Uterus (tissue), 4 donors: ENCODE measurements around the gene HPDL. TPM values are rescaled to one million over a fixed set of nuclear protein-coding genes. Genes with fewer than 3 reads are reported as not detected.

ENCODE experiments used
- DNase-seq, 2 donors: peaks; one replicate each; pipeline ENCODE4 v3.0.0-alpha.2; 2019 to 2020
- H3K27ac ChIP-seq, 2 donors: fragments of 200-600 bp; sonication (generic); 1 replicate in 1 of 2; 2 replicates in 1 of 2; pipeline ENCODE4 v1.5.1; 2016 to 2018
- H3K27me3 ChIP-seq, 2 donors: fragments of 200-600 bp; sonication (generic); one replicate each; pipeline ENCODE4 v1.5.1; 2018 to 2019; ENCODE audit warnings: control low read depth in 1 of 2
- H3K36me3 ChIP-seq, 2 donors: fragments of 200-600 bp; sonication (generic); one replicate each; pipeline ENCODE4 v1.5.1; 2019; ENCODE audit warnings: control low read depth in 1 of 2
- H3K4me1 ChIP-seq, 2 donors: fragments of 200-600 bp; sonication (generic); one replicate each; pipeline ENCODE4 v1.5.1; 2018 to 2019; ENCODE audit warnings: control low read depth in 1 of 2
- H3K4me3 ChIP-seq, 2 donors: fragments of 200-600 bp; sonication (generic); 1 replicate in 1 of 2; 2 replicates in 1 of 2; pipeline ENCODE4 v1.5.1; 2018 to 2019; ENCODE audit warnings: mild to moderate bottlenecking in 1 of 2
- H3K9me3 ChIP-seq, 2 donors: fragments of 200-600 bp; sonication (generic); one replicate each; pipeline ENCODE4 v1.5.1; 2019; ENCODE audit warnings: control low read depth in 1 of 2
- CTCF ChIP-seq, 4 experiments: fragments of 200-600 bp in 2 of 4; fragments of 450-650 bp in 2 of 4; sonication (generic) in 2 of 4; IDR thresholded peaks; one replicate each; pipeline ENCODE4 v1.5.1; 2016 to 2019; ENCODE audit warnings: antibody characterized with exemption in 4 of 4, mild to moderate bottlenecking in 2 of 4, moderate library complexity in 1 of 4
- POLR2A ChIP-seq, 2 donors: fragments of 450-650 bp; IDR thresholded peaks; one replicate each; pipeline ENCODE4 v1.6.1; 2016; ENCODE audit warnings: antibody characterized with exemption in 2 of 2, mild to moderate bottlenecking in 1 of 2, moderate library complexity in 1 of 2
- intact Hi-C: fragments of 100-400 bp; cut with DNase I; formaldehyde crosslinking; loops from one replicate; pipeline ENCODE4 v1.15.1; 2023; ENCODE audit warnings: low total_unique reads
- total RNA-seq, 4 donors: library from RNA; depleted of rRNA in 3 of 4; stranded (reverse); fragments of >200 nt in 3 of 4; gene quantifications; one replicate each; pipeline versions ENCODE4 v1.1.0 to v1.2.4, GENCODE V29; 2014 to 2023
- donor health status: DM: yes; HTN: yes; CAD: no.

HPDL gene
- total RNA-seq, 4 donors from 2014 or later: 0.46 to 1.4 TPM; not detected in 2

- no peak for DNase-seq
- intact Hi-C loops: no loop called here
- Histone ChIP-seq H3K4me1 (peaks cover 0 to 9% of the 10 kb centered on the region in 2 donors), H3K9me3 (no peaks in the 10 kb centered on the region), H3K4me3 (no peak overlapping the region), H3K36me3 (no peaks in the 10 kb centered on the region), H3K27me3 (no peaks in the 10 kb centered on the region), H3K27ac (no peak overlapping the region)
- no peak for TF ChIP-seq POLR2A (IDR thresholded peaks at IDR 0.05)
These were observed 11.1 kb downstream of the HPDL start for GRCh38 chr1:45337630-45338325.

GRCh38 chr1:45339789-45340558 is 13.3 kb downstream of the HPDL start, which contains the start of the genes MUTYH and TOE1:
MUTYH (minus strand) TSS chr1:45340440; CDS start chr1:45334505, 5,935 bp downstream.
TOE1 (plus strand) TSS chr1:45340170; CDS start chr1:45340253, 83 bp downstream.
- no peaks in the 10 kb centered on the region for H3K27me3 ChIP-seq
- H3K4me3 ChIP-seq: peak within 1 kb of the TSS; percentile 88 to 89
- H3K27ac ChIP-seq: peak within 1 kb of the TSS; percentile 96 to 98
- H3K9me3 ChIP-seq: no peaks in the 10 kb centered on the region
- peaks cover 0 to 9% of the 10 kb centered on the region in 2 donors for H3K4me1 ChIP-seq
- H3K36me3 ChIP-seq: no peaks in the 10 kb centered on the region
- intact Hi-C loops: loop anchor here (10.0 kb wide), 1 partner anchor 155 kb away; the partner anchor contains the start of gene TESK2
- peak in 1 of 4 experiments; percentile 10 for TF ChIP-seq CTCF (IDR thresholded peaks at IDR 0.05)
- peak; percentile 20 to 74 for TF ChIP-seq POLR2A (IDR thresholded peaks at IDR 0.05)
- DNase-seq: peak; percentile 88 to 90

GRCh38 chr1:45340816-45341466 is 14.2 kb downstream of the HPDL start:
- Histone ChIP-seq H3K9me3 (no peaks in the 10 kb centered on the region), H3K4me3 (peak overlapping the region; percentile 88 to 89), H3K27ac (peak overlapping the region; percentile 96 to 98), H3K36me3 (no peaks in the 10 kb centered on the region), H3K4me1 (peaks cover 0 to 9% of the 10 kb centered on the region in 2 donors), H3K27me3 (no peaks in the 10 kb centered on the region)
- intact Hi-C loops: loop anchor here (10.0 kb wide), 1 partner anchor 154 kb away; the partner anchor contains the start of gene TESK2
- DNase-seq: no peak
- no peak for TF ChIP-seq CTCF (IDR thresholded peaks at IDR 0.05)
- no peak for TF ChIP-seq POLR2A (IDR thresholded peaks at IDR 0.05)

GRCh38 chr1:45344499-45344898 is 17.8 kb downstream of the HPDL start:
- Histone ChIP-seq H3K36me3 (no peaks in the 10 kb centered on the region), H3K4me1 (peaks cover 0 to 9% of the 10 kb centered on the region in 2 donors), H3K27me3 (no peaks in the 10 kb centered on the region), H3K27ac (no peak overlapping the region), H3K4me3 (no peak overlapping the region), H3K9me3 (no peaks in the 10 kb centered on the region)
- TF ChIP-seq CTCF (IDR thresholded peaks at IDR 0.05): no peak
- TF ChIP-seq POLR2A (IDR thresholded peaks at IDR 0.05): no peak
- no peak for DNase-seq
- intact Hi-C loops: loop anchor here (10.0 kb wide), 1 partner anchor 150 kb away; the partner anchor contains the start of gene TESK2

GRCh38 chr1:45345014-45345413 is 18.3 kb downstream of the HPDL start:
- H3K9me3 ChIP-seq: no peaks in the 10 kb centered on the region
- no peak for DNase-seq
- H3K4me3 ChIP-seq: no peak overlapping the region
- intact Hi-C loops: loop anchor here (10.0 kb wide), 1 partner anchor 150 kb away; the partner anchor contains the start of gene TESK2
- TF ChIP-seq POLR2A (IDR thresholded peaks at IDR 0.05) (no peak), CTCF (IDR thresholded peaks at IDR 0.05) (no peak)
- H3K4me1 ChIP-seq: peaks cover 0 to 9% of the 10 kb centered on the region in 2 donors
- H3K27me3 ChIP-seq: no peaks in the 10 kb centered on the region
- no peak overlapping the region for H3K27ac ChIP-seq
- no peaks in the 10 kb centered on the region for H3K36me3 ChIP-seq
